A673 (cell line): ENCODE results near the gene ARHGAP15.

Source experiments
- CTCF ChIP-seq: fragments of 300-800, 200-600 bp; sonication (generic); conservative IDR thresholded peaks from 2 replicates; pipeline ENCODE4 v1.5.1; 2017; ENCODE audit warnings: low read depth, mild to moderate bottlenecking, antibody characterized with exemption, low read length, moderate library complexity, mixed read lengths
- EZH2 ChIP-seq: fragments of 200-600 bp; sonication (generic); IDR thresholded peaks from 2 replicates; pipeline ENCODE4 v1.6.1; 2017; ENCODE audit warnings: borderline replicate concordance, low read depth, mild to moderate bottlenecking, mixed read lengths, antibody characterized with exemption, low read length; ENCODE audit not compliant: poor library complexity, severe bottlenecking

GRCh38 chr2:143718745-143719144, 589.5 kb downstream of the ARHGAP15 start:
- TF ChIP-seq CTCF (no peak), EZH2 (no peak)
